Measurements from ENCODE around the gene CRADD.
A peak's percentile ranks its signal among the peaks of the same experiment; 100 is the strongest.
"Not testable (repeated sequence)": the region's sequence is repeated elsewhere in the genome, so short reads cannot be mapped to it uniquely, and the experiment has no call there.

The CRADD gene

DNA sequence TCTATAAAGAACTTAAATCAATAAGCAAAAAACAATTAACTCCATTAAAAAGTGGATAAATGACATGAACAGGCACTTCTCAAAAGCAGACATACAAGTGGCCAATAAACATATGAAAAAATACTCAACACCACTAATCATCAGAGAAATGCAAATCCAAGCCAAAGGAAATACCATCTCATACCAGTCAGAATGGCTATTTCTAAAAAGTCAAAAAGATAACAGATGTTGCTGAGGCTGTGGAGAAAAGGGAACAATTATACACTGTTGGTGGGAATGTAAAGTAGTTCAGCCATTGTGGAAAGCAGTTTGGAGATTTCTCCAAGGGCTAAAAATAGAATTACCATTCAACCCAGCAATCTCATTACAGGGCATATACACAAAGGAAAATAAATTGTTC lies 236.7 kb downstream of the CRADD start:
- no peak for DNase-seq

GRCh38 chr12:93914281-93914680 lies 237.1 kb downstream of the CRADD start:
- no peak for DNase-seq

GRCh38 chr12:93915411-93915810 lies 238.2 kb downstream of the CRADD start:
- no peak for DNase-seq

GRCh38 chr12:93916402-93916801 lies 239.2 kb downstream of the CRADD start:
- DNase-seq = no peak

- DNase-seq = no peak
These were observed 241.1 kb downstream of the CRADD start for GRCh38 chr12:93918262-93918661.

GRCh38 chr12:93918900-93919299 lies 241.7 kb downstream of the CRADD start:
- peak; percentile 13 for DNase-seq

- no peak for DNase-seq
These were observed 244.3 kb downstream of the CRADD start for GRCh38 chr12:93921521-93921920.

GRCh38 chr12:93922583-93923006 lies 245.4 kb downstream of the CRADD start:
- DNase-seq = no peak

DNA sequence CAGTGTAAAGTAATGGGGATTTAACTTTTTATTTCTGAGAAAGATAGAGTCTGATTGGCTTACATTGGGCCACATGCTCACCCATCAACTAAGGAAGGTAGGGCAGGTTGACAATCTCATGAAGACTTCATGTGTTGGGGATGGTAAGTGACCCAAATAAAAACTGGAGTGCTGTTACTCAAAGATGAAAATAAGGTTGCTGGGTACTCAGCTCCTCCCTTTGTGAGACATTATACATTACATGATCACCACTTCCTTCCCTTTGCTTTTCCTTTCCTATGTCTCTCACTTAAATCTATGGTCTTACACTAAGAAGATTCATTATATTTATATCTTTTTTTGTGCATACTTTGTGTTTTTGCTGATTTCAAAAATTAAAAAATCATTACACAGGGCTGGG lies 247.2 kb downstream of the CRADD start:
- DNase-seq = no peak

GRCh38 chr12:93925585-93926205 lies 248.5 kb downstream of the CRADD start:
- DNase-seq = no peak

GRCh38 chr12:93926237-93926636 lies 249.1 kb downstream of the CRADD start:
- no peak for DNase-seq

DNA sequence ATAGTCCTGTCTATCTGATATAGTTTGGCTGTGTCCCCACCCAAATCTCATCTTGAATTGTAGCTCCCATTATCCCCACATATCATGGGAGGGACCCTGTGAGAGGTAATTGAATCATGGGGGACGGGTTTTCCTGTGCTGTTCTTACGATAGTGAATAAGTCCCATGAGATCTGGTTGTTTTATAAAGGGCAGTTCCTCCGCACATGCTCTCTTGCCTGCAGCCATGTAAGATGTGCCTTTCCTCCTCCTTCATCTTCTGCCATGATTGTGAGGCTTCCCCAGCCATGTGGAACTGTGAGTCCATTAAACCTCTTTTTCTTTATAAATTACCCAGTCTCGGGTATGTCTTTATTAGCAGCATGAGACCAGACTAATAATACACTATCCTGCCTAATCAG lies 251.9 kb downstream of the CRADD start:
- not testable (repeated sequence) for DNase-seq

- DNase-seq = no peak
These were observed 260.6 kb downstream of the CRADD start for GRCh38 chr12:93937812-93938211.

- no peak for DNase-seq
These were observed 261.1 kb downstream of the CRADD start for GRCh38 chr12:93938317-93938716.

- no peak for DNase-seq
These were observed 261.8 kb downstream of the CRADD start for GRCh38 chr12:93938931-93939330.

GRCh38 chr12:93939641-93940325 lies 262.6 kb downstream of the CRADD start:
- DNase-seq = no peak

GRCh38 chr12:93943780-93944179 lies 266.6 kb downstream of the CRADD start:
- DNase-seq = peak; percentile 18

GRCh38 chr12:93944201-93944600 lies 267.0 kb downstream of the CRADD start:
- no peak for DNase-seq
